Stimulated activated naive B cell treated with anti-CD40 and anti-IgM and Interleukin-4, amounts not matched to agents 10 μg/mL and 1 μg/mL and 100 μg/mL, for 72 hours (primary cell): ENCODE data around the gene GARRE1.

Source experiments
- ATAC-seq, 2 donors: fragments of 150-1000 bp; cut with Tn5 transposase; replicated peaks; 2 replicates each; pipeline ENCODE4 v1.10.0; 2021; ENCODE audit warnings: moderate library complexity in 1 of 2
- DNase-seq: peaks from one replicate; pipeline ENCODE4 v3.0.0; 2021
- H3K27ac Mint-ChIP-seq: one replicate; pipeline ENCODE4 v1.8.0; 2022; ENCODE audit warnings: mild to moderate bottlenecking, mixed read lengths
- H3K27me3 Mint-ChIP-seq, 2 donors: one replicate each; pipeline ENCODE4 v1.8.0; 2022; ENCODE audit warnings: mixed read lengths in 2 of 2
- H3K36me3 Mint-ChIP-seq, 2 donors: one replicate each; pipeline ENCODE4 v1.8.0; 2022; ENCODE audit warnings: mixed read lengths in 2 of 2, mild to moderate bottlenecking in 1 of 2
- H3K4me1 Mint-ChIP-seq, 2 donors: one replicate each; pipeline ENCODE4 v1.8.0; 2022; ENCODE audit warnings: mixed read lengths in 2 of 2, mild to moderate bottlenecking in 1 of 2
- H3K4me3 Mint-ChIP-seq, 2 donors: one replicate each; pipeline ENCODE4 v1.8.0; 2022; ENCODE audit warnings: mild to moderate bottlenecking in 2 of 2, mixed read lengths in 2 of 2, moderate library complexity in 1 of 2
- H3K9me3 Mint-ChIP-seq, 2 donors: one replicate each; pipeline ENCODE4 v1.8.0; 2022; ENCODE audit warnings: mixed read lengths in 2 of 2, mild to moderate bottlenecking in 1 of 2

GARRE1 gene

DNA sequence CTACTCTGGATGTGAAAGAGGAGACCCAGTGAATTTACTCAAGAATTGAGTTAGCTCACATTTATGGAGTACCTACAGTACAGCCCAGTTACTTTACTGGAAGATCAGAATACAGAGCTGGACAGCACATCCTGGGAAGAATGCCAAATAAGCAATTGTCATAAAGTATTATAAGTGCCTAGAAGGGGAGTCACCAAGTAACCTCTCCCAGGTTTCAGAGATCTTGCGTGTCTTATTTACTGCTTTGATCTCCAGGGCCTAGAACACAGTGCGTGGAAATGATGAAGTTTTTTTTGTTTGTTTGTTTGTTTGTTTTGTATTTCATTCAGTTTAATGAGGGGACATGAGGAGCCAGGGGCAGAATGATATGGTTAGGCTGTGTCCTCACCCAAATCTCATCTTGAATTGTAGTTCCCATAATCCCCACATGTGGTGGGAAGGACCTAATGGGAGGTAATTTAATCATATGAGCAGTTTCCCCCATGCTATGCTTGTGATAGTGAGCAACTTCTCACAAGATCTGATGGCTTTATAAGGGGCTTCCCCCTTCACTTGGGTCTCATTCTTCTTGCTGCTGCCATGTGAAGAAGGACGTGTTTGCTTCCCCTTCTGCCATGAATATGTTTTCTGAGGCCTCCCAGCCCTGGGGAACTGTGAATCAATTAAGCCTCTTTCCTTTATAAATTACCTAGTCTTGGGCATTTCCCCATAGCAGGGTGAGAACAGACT lies 5.2 kb downstream of the GARRE1 start:
- peak overlapping the region; percentile 60 for H3K27ac Mint-ChIP-seq
- ATAC-seq (peak; percentile 35 to 44), DNase-seq (no peak)
- H3K4me1 Mint-ChIP-seq = peaks cover 22 to 42% of the 10 kb centered on the region in 2 donors
- H3K9me3 Mint-ChIP-seq = no peaks in the 10 kb centered on the region
- H3K27me3 Mint-ChIP-seq = no peaks in the 10 kb centered on the region
- peaks cover 5 to 26% of the 10 kb centered on the region in 2 donors for H3K36me3 Mint-ChIP-seq
- H3K4me3 Mint-ChIP-seq = no peak overlapping the region

DNA sequence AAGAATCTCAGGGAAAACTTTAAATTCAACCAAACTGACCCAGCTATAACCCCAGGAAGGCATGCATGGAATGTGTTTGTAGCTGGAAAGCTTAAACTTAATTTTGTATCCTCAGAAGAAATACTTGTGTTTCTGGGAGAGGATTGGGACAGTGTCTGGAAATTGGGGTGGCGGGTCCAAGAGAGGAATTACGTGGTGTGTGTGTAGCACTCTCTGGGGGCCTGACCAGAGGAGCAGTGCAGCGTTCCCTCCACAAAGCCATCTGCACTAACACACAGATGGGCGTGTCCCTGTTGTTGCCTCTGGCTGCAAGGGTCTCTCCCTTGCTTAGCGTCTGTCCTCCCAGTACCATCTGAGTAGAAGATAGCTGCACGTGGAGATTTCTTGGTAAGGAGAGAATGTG lies 6.4 kb downstream of the GARRE1 start:
- ATAC-seq (no peak), DNase-seq (no peak)
- Mint-ChIP-seq H3K9me3 (no peaks in the 10 kb centered on the region), H3K27me3 (no peaks in the 10 kb centered on the region), H3K27ac (no peak overlapping the region), H3K36me3 (peaks cover 5 to 26% of the 10 kb centered on the region in 2 donors), H3K4me1 (peaks cover 32 to 52% of the 10 kb centered on the region in 2 donors), H3K4me3 (no peak overlapping the region)

DNA sequence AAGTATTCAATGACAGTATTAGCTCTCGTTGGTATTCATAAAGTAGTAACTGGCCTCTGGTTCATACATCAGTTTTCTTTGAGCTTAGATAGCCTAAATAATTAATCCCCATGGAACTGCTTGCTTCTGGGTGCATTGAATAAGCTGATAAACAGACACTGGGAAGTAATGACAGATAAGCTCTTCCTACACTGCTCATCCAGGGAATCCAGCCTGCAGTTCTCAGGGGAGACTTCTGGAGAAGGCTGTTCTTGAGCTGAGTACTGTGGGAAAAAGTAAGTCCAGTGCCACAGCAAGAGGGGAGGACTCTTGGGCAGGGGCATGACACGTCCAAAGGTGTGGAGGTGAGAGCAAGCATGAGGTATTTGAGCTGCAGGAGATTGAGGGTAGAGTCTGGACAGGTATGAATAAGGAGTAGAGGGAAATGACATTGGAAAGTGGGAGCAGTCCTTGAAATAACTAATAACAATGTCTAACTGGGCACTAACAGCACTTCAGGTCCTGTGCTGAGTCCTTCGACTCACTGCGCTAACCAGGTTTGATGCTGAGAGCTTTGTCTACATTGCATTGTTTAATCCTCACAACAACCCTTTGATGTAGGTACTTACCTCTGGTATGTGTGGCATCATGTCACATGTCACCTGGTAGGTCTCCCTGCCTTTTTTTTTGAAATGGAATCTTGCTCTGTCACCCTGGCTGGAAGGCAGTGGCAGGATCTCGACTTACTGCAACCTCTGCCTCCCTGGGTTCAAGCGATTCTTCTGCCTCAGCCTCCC lies 7.2 kb downstream of the GARRE1 start:
- peak overlapping the region; percentile 27 for H3K27ac Mint-ChIP-seq
- peaks cover 36 to 59% of the 10 kb centered on the region in 2 donors for H3K4me1 Mint-ChIP-seq
- H3K27me3 Mint-ChIP-seq = no peaks in the 10 kb centered on the region
- DNase-seq (no peak), ATAC-seq (no peak)
- H3K9me3 Mint-ChIP-seq = no peaks in the 10 kb centered on the region
- H3K4me3 Mint-ChIP-seq = no peak overlapping the region
- peaks cover 5 to 28% of the 10 kb centered on the region in 2 donors for H3K36me3 Mint-ChIP-seq

DNA sequence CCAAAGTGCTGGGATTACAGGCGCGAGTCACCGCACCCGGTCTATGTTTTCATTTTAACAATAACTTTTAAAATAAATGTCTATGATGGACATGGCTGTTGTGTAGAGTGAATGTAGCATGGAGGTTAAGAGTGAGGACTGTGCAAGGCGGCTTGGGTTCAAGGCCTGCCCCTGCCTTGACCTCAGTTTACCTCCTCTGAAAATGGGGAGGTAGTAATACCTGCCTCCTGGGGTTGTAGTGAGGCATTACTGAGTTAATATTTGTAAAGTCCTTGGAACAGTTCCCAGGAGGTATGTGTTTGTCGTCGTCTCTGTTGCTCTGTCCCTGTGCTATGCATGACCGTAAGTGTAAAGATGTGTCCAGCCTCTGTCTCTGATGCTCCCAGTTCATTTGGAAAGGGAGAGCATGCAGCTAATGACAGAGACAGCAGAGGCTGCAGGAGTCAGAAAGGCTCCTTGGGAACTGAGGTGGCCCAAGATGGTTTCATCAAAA lies 9.4 kb downstream of the GARRE1 start:
- H3K9me3 Mint-ChIP-seq = no peaks in the 10 kb centered on the region
- ATAC-seq (no peak), DNase-seq (no peak)
- no peak overlapping the region for H3K27ac Mint-ChIP-seq
- no peaks in the 10 kb centered on the region for H3K27me3 Mint-ChIP-seq
- H3K36me3 Mint-ChIP-seq = peaks cover 8 to 26% of the 10 kb centered on the region in 2 donors
- H3K4me1 Mint-ChIP-seq = peaks cover 37 to 53% of the 10 kb centered on the region in 2 donors
- H3K4me3 Mint-ChIP-seq = no peak overlapping the region

DNA sequence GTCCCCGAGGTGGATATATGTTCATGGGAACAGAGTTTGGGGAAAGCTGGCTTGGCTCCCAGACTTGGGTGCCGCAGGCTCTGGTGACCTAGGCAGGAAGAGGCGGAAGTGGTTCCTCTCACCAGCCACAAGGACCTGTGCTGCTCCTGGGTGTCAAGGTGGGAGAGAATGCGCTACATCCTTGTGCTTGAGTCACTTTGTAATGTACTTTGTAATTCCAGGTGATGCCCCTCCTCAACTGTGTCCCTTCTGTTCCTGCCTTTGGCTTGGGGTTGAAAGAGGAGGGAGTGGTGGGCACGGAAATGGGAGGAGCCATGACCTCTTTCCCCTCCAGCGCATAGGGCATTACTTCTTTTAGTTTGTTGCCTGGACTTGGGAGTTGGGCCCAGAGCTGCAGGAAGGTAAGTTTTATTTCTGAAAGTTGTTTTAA lies 10.9 kb downstream of the GARRE1 start:
- H3K9me3 Mint-ChIP-seq = no peaks in the 10 kb centered on the region
- H3K27me3 Mint-ChIP-seq = no peaks in the 10 kb centered on the region
- peaks cover 4 to 16% of the 10 kb centered on the region in 2 donors for H3K36me3 Mint-ChIP-seq
- no peak for ATAC-seq
- H3K27ac Mint-ChIP-seq = no peak overlapping the region
- DNase-seq = no peak
- H3K4me1 Mint-ChIP-seq = peaks cover 41 to 56% of the 10 kb centered on the region in 2 donors
- no peak overlapping the region for H3K4me3 Mint-ChIP-seq

- no peak for DNase-seq
- peak overlapping the region; percentile 8 to 14 for H3K4me3 Mint-ChIP-seq
- H3K4me1 Mint-ChIP-seq = peaks cover 55 to 77% of the 10 kb centered on the region in 2 donors
Observed at GRCh38 chr19:34269081-34269480, 14.7 kb downstream of the GARRE1 start.

GRCh38 chr19:34269489-34269888 lies 15.1 kb downstream of the GARRE1 start:
- no peaks in the 10 kb centered on the region for H3K27me3 Mint-ChIP-seq
- DNase-seq (no peak), ATAC-seq (no peak)
- H3K36me3 Mint-ChIP-seq = peaks cover 4 to 18% of the 10 kb centered on the region in 2 donors
- H3K4me1 Mint-ChIP-seq = peaks cover 57 to 78% of the 10 kb centered on the region in 2 donors
- H3K27ac Mint-ChIP-seq = peak overlapping the region; percentile 97
- H3K4me3 Mint-ChIP-seq = peak overlapping the region; percentile 64 to 71
- no peaks in the 10 kb centered on the region for H3K9me3 Mint-ChIP-seq

More at GRCh38 chr19:34269081-34269480, 14.7 kb downstream of the GARRE1 start:
- Mint-ChIP-seq H3K27me3 (no peaks in the 10 kb centered on the region), H3K36me3 (peaks cover 4 to 17% of the 10 kb centered on the region in 2 donors), H3K9me3 (no peaks in the 10 kb centered on the region), H3K27ac (peak overlapping the region; percentile 86)
- ATAC-seq = no peak

DNA sequence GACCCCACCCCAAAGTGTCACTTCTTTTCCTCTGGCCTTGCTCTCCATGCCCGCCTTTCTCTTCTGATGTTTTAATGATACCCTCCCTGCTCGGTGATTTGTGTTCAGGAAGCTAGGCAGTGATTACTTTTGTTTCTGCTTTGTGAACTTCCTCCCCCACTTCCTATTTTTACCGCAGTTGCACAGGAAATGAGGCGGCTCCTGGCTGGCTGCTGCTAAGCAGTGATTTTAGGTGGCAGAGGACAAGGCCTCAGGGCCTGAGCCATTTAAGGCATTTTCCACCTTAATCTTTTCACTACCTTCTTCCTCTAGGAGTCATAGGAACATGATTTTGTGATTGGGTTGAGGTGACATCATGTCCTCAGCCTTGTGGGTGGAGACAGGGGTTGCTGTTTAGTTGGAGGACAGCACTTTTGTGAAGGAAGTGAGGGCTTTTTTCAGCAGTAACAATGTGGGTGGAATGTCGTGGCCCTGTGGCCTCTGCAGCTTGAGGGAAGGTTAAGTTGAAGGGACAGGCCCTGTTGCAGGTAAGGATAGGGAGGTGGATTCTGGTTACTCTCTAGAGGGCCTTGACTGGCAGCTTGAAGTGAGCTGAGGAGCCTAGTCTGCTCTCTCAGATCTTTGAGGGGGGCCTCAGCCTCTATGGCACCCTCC lies 15.7 kb downstream of the GARRE1 start:
- Mint-ChIP-seq H3K27me3 (no peaks in the 10 kb centered on the region), H3K4me3 (peak overlapping the region; percentile 64 to 71), H3K27ac (peak overlapping the region; percentile 97), H3K36me3 (peaks cover 4 to 20% of the 10 kb centered on the region in 2 donors), H3K9me3 (no peaks in the 10 kb centered on the region), H3K4me1 (peaks cover 54 to 78% of the 10 kb centered on the region in 2 donors)
- ATAC-seq (peak; percentile 93), DNase-seq (peak; percentile 76)

DNA sequence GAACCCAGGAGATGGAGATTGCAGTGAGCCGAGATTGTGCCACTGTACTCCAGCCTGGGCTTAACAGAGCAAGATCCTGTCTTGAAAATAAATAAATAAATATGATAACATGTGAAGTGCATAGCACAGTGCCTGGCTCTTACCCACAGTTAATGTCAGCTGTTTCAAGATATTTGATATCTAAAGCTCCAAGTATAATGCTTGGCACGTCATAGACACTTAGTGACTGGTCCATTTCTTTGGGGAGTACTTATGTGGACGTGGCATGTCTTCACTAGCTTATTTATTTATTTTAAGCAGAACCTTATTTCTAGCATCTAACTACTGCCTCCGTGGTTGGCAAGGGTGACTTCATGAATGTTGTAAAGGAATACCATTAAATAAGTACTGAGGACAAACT lies 18.8 kb downstream of the GARRE1 start:
- Mint-ChIP-seq H3K36me3 (peaks cover 11 to 25% of the 10 kb centered on the region in 2 donors), H3K27me3 (no peaks in the 10 kb centered on the region), H3K27ac (peak overlapping the region; percentile 91), H3K4me1 (peaks cover 54 to 79% of the 10 kb centered on the region in 2 donors), H3K9me3 (no peaks in the 10 kb centered on the region), H3K4me3 (no peak overlapping the region)
- ATAC-seq (no peak), DNase-seq (no peak)

GRCh38 chr19:34274284-34274826 lies 20.0 kb downstream of the GARRE1 start:
- Mint-ChIP-seq H3K27me3 (no peaks in the 10 kb centered on the region), H3K9me3 (no peaks in the 10 kb centered on the region), H3K36me3 (peaks cover 8 to 23% of the 10 kb centered on the region in 2 donors), H3K4me3 (no peak overlapping the region), H3K27ac (peak overlapping the region; percentile 91), H3K4me1 (peaks cover 46 to 77% of the 10 kb centered on the region in 2 donors)
- ATAC-seq (no peak), DNase-seq (no peak)

- DNase-seq = no peak
- no peak overlapping the region for H3K4me3 Mint-ChIP-seq
- no peaks in the 10 kb centered on the region for H3K27me3 Mint-ChIP-seq
- peaks cover 41 to 72% of the 10 kb centered on the region in 2 donors for H3K4me1 Mint-ChIP-seq
- peaks cover 8 to 25% of the 10 kb centered on the region in 2 donors for H3K36me3 Mint-ChIP-seq
- no peaks in the 10 kb centered on the region for H3K9me3 Mint-ChIP-seq
- ATAC-seq = no peak
- H3K27ac Mint-ChIP-seq = peak overlapping the region; percentile 91
Observed at GRCh38 chr19:34274827-34275625, 20.7 kb downstream of the GARRE1 start.

- no peak overlapping the region for H3K4me3 Mint-ChIP-seq
- peaks cover 35 to 65% of the 10 kb centered on the region in 2 donors for H3K4me1 Mint-ChIP-seq
- H3K27me3 Mint-ChIP-seq = no peaks in the 10 kb centered on the region
- ATAC-seq (no peak), DNase-seq (no peak)
- H3K9me3 Mint-ChIP-seq = no peaks in the 10 kb centered on the region
- H3K36me3 Mint-ChIP-seq = peaks cover 8 to 26% of the 10 kb centered on the region in 2 donors
- no peak overlapping the region for H3K27ac Mint-ChIP-seq
Observed at GRCh38 chr19:34275705-34276104, 21.4 kb downstream of the GARRE1 start.

DNA sequence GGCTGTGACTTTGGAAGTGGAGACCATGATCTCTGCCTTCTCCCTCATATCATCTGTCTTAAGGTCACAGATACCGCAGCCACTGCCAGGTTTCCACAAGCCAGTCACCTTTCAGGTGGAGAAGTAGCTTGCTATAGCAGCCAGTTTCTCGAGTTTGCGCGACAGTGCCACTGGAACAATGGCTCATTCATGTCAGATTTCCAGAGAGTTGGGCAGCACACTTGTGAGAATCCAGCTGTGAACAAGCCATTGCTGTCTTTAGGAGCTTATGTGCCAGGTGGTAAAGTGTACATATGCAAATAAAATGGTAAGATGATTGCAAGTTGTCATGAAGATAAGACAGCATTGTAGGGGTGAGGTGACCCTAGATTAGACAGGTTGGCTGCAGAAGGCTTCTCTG lies 22.3 kb downstream of the GARRE1 start:
- ATAC-seq = no peak
- Mint-ChIP-seq H3K4me1 (peaks cover 33 to 59% of the 10 kb centered on the region in 2 donors), H3K36me3 (peaks cover 12 to 26% of the 10 kb centered on the region in 2 donors), H3K27me3 (no peaks in the 10 kb centered on the region), H3K27ac (peak overlapping the region; percentile 6), H3K4me3 (peak overlapping the region in 1 of 2 donors; percentile 1), H3K9me3 (no peaks in the 10 kb centered on the region)
- no peak for DNase-seq
